Type B pancreatic cell (in vitro differentiated cells): Measurements from ENCODE around the gene ZFP36. TPM values are rescaled to one million over a fixed set of nuclear protein-coding genes. Genes with fewer than 3 reads are reported as not detected.

ENCODE experiments used
- DNase-seq: peaks from one replicate; pipeline ENCODE4 v3.0.0; 2021; ENCODE audit warnings: mixed read lengths; ENCODE audit not compliant: unreplicated experiment; ENCODE audit errors: extremely low spot score
- H3K27ac Mint-ChIP-seq: 2 replicates; pipeline ENCODE4 v1.8.0; 2021; ENCODE audit warnings: mild to moderate bottlenecking, mixed read lengths
- H3K27me3 Mint-ChIP-seq: 2 replicates; pipeline ENCODE4 v1.8.0; 2021; ENCODE audit warnings: mixed read lengths
- H3K36me3 Mint-ChIP-seq: 2 replicates; pipeline ENCODE4 v1.8.0; 2021; ENCODE audit warnings: mixed read lengths
- H3K4me1 Mint-ChIP-seq: one replicate; pipeline ENCODE4 v1.8.0; 2021; ENCODE audit warnings: mixed read lengths; ENCODE audit not compliant: unreplicated experiment
- H3K4me3 Mint-ChIP-seq: 2 replicates; pipeline ENCODE4 v1.8.0; 2021; ENCODE audit warnings: mild to moderate bottlenecking, mixed read lengths
- H3K9me3 Mint-ChIP-seq: 2 replicates; pipeline ENCODE4 v1.8.0; 2021; ENCODE audit warnings: mixed read lengths
- total RNA-seq: library from RNA; stranded (reverse); gene quantifications from 2 replicates; pipeline ENCODE4 v1.2.1, GENCODE V29; 2021; ENCODE audit warnings: low replicate concordance
- TF ChIP-seq, protein P1 (sequence below): fragments of 200-600 bp; sonication (generic); conservative IDR thresholded peaks from 2 replicates; pipeline ENCODE4 v1.5.0; 2021; ENCODE audit warnings: antibody characterized with exemption, mild to moderate bottlenecking

ZFP36 gene
- total RNA-seq, 1 donor from 2014 or later = 36.0 TPM

DNA sequence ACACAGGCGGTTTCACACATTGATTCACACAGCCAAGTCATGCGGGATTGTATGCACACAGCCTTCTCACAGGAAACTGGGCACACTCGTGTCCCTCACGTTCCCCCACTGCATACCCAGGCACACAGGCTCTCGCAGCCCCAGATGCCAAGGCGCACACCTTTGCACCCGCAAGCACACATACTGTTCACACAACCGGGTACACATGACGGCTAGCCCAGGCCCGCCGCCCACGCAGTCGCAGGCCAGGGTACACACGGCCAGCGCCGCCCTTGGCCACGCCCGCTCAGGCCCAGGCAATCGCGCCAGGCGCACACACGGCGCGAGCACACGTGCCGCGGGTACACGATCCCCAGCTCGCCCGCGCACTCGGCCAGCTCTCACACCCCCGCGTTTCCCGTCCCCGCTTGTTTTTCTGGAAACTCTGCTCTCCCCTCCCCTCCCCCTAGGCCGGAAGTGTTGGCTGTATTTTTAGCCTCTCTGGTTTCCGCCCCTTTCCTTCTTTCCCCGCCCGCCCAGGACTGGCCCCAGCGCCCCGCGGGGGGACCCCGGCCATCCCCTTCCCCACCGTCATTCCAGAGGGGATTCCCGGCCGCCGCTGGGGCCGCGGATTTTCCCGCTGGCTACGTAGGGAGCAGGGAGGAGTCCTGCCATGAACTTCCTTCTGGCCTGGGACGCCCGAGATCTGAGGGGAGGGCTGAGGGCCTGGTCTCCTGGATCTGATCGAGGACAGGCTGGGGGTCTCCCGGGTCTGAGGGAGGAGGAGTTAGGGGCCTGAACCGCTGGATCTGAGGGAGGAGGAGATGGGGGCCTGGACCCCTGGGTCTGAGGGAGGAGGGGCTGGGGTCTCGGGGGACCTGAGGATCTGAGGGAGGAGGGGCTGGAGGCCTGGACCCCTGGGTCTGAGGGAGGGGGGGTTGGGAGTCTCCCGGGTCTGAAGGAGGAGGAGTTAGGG is 4.0 kb upstream of the ZFP36 start:
- Mint-ChIP-seq H3K9me3 (no peaks in the 10 kb centered on the region), H3K27me3 (no peaks in the 10 kb centered on the region), H3K4me1 (peaks cover 38% of the 10 kb centered on the region), H3K36me3 (no peaks in the 10 kb centered on the region), H3K4me3 (peak overlapping the region; percentile 90), H3K27ac (peak overlapping the region; percentile 98)
- TF ChIP-seq, protein P1, sequence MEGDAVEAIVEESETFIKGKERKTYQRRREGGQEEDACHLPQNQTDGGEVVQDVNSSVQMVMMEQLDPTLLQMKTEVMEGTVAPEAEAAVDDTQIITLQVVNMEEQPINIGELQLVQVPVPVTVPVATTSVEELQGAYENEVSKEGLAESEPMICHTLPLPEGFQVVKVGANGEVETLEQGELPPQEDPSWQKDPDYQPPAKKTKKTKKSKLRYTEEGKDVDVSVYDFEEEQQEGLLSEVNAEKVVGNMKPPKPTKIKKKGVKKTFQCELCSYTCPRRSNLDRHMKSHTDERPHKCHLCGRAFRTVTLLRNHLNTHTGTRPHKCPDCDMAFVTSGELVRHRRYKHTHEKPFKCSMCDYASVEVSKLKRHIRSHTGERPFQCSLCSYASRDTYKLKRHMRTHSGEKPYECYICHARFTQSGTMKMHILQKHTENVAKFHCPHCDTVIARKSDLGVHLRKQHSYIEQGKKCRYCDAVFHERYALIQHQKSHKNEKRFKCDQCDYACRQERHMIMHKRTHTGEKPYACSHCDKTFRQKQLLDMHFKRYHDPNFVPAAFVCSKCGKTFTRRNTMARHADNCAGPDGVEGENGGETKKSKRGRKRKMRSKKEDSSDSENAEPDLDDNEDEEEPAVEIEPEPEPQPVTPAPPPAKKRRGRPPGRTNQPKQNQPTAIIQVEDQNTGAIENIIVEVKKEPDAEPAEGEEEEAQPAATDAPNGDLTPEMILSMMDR = no peak
- DNase-seq = peak; percentile 86

- Mint-ChIP-seq H3K4me3 (peak overlapping the region; percentile 86), H3K4me1 (peaks cover 34% of the 10 kb centered on the region), H3K9me3 (no peaks in the 10 kb centered on the region), H3K27me3 (no peaks in the 10 kb centered on the region), H3K36me3 (peaks cover 2% of the 10 kb centered on the region), H3K27ac (peak overlapping the region; percentile 97)
- TF ChIP-seq, protein P1 = no peak
- DNase-seq = peak; percentile 86
These were observed 3.0 kb upstream of the ZFP36 start for GRCh38 chr19:39403331-39404312.

DNA sequence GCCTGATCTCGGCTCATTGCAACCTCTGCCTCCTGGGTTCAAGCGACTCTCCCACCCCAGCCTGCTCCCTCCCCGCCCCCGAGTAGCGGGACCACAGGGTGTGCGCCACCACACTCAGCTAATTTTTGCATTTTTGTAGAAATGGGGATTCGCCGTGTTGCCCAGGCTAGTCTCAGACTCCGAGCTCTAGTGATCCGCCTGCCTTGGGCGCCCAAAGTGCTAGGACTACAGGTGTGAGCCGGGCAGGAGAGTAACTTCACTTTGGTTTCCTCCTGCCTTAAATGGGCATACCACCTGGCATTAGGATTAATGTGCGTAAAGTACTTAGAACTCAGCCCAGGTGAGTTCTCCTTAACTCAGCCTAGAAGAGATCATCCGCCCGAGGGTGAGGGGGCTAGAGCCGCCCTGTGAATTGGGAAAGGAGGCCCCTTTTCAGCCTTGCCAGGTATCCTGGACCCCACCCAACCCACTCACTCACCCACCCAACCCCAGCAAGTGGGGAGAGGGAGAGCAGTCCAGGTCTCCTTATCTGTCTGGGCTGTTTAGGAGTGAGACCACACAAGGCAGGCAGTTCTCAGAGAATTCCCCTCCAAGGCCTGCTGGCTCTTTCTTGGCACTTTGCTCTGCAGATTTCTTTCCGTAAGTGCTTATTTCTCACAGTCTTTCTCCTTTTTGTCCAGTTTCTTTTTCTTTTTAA is 1.2 kb upstream of the ZFP36 start:
- no peaks in the 10 kb centered on the region for H3K27me3 Mint-ChIP-seq
- no peaks in the 10 kb centered on the region for H3K9me3 Mint-ChIP-seq
- peaks cover 30% of the 10 kb centered on the region for H3K4me1 Mint-ChIP-seq
- DNase-seq = no peak
- TF ChIP-seq, protein P1 = no peak
- H3K27ac Mint-ChIP-seq = peak overlapping the region; percentile 99
- H3K4me3 Mint-ChIP-seq = peak overlapping the region; percentile 96
- H3K36me3 Mint-ChIP-seq = peaks cover 6% of the 10 kb centered on the region

DNA sequence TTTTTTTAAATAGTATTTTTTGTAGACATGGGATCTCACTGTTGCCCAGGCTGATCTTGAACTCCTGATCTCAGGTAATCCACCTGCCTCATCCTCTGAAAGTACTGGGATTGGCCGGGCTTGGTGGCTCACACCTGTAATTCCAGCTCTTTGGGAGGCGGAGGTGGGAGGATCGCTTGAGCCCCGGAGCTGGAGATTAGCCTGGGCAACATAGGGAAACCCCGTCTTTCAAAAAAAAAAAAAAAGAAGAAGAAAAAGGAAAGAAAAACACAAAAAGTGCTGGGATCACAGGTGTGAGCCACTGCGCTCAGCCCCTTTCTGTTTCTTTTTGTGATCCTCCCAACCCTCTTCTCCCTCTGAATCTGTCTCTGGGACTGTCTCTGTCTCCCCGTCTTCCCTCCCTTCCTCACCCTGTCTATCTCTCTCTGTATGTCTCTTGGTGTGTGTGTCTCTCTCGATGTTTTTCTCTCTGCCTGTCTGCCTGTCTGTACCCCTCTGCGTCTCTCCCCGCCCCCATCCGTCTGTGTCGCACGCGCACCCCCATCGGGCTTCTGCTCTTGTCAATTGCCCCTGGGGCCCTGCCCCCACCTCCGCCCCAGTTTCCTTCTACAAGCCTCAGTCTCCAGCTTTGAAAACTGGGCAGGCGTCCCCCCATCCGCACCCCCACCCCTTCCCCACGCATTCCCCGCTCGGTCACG is 540 bp upstream of the ZFP36 start:
- Mint-ChIP-seq H3K27ac (peak overlapping the region; percentile 99), H3K36me3 (peaks cover 6% of the 10 kb centered on the region), H3K4me3 (peak overlapping the region; percentile 96), H3K4me1 (peaks cover 34% of the 10 kb centered on the region), H3K27me3 (no peaks in the 10 kb centered on the region), H3K9me3 (no peaks in the 10 kb centered on the region)
- DNase-seq = no peak
- TF ChIP-seq, protein P1 = no peak

- DNase-seq = no peak
- Mint-ChIP-seq H3K9me3 (no peaks in the 10 kb centered on the region), H3K4me3 (peak overlapping the region; percentile 93), H3K4me1 (peaks cover 28% of the 10 kb centered on the region), H3K27ac (peak overlapping the region; percentile 99), H3K27me3 (peaks cover 8% of the 10 kb centered on the region), H3K36me3 (peaks cover 6% of the 10 kb centered on the region)
- TF ChIP-seq, protein P1 = no peak
These were observed 688 bp downstream of the ZFP36 start for GRCh38 chr19:39407410-39407659.
